MM.1S (cell line): ENCODE data around the gene FAM131A.

ENCODE experiments used
- DNase-seq: peaks from one replicate; pipeline ENCODE4 v3.0.0-alpha.2; 2015
- H2AFZ ChIP-seq: fragments of 300-600 bp; sonication (generic); 2 replicates; pipeline ENCODE4 v1.6.0; 2016; ENCODE audit warnings: antibody characterized with exemption, low read length
- H3F3A ChIP-seq: fragments of 300-600 bp; sonication (generic); 2 replicates; pipeline ENCODE4 v1.6.1; 2016; ENCODE audit warnings: mild to moderate bottlenecking, antibody characterized with exemption, low read length, moderate library complexity, mixed read lengths; ENCODE audit not compliant: insufficient read depth
- H3K27ac ChIP-seq: fragments of 300-600 bp; sonication (generic); 2 replicates; pipeline ENCODE4 v1.5.1; 2016; ENCODE audit warnings: mild to moderate bottlenecking, low read length
- H3K27me3 ChIP-seq: fragments of 300-600 bp; sonication (generic); replicated peaks from 2 replicates; pipeline ENCODE4 v1.6.0; 2016; ENCODE audit warnings: low read length; ENCODE audit not compliant: insufficient read depth
- H3K36me3 ChIP-seq: fragments of 300-600 bp; sonication (generic); replicated peaks from 2 replicates; pipeline ENCODE4 v1.6.1; 2016; ENCODE audit warnings: mild to moderate bottlenecking, low read length, mixed read lengths; ENCODE audit not compliant: insufficient read depth
- H3K4me1 ChIP-seq: fragments of 300-600 bp; sonication (generic); 2 replicates; pipeline ENCODE4 v1.6.1; 2016; ENCODE audit warnings: low read length, mixed read lengths
- H3K4me2 ChIP-seq: fragments of 300-600 bp; sonication (generic); 2 replicates; pipeline ENCODE4 v1.6.0; 2016; ENCODE audit warnings: low read depth, low read length
- H3K4me3 ChIP-seq: fragments of 300-600 bp; sonication (generic); 2 replicates; pipeline ENCODE4 v1.5.1; 2016; ENCODE audit warnings: low read length, mixed read lengths
- H3K79me2 ChIP-seq: fragments of 300-600 bp; sonication (generic); 2 replicates; pipeline ENCODE4 v1.6.1; 2016; ENCODE audit warnings: mixed run types, low read length, mixed read lengths
- H3K9ac ChIP-seq: fragments of 300-600 bp; sonication (generic); 2 replicates; pipeline ENCODE4 v1.6.1; 2016; ENCODE audit warnings: low read length, mixed read lengths
- H3K9me2 ChIP-seq: fragments of 300-600 bp; sonication (generic); replicated peaks from 2 replicates; pipeline ENCODE4 v1.6.1; 2016; ENCODE audit warnings: mild to moderate bottlenecking, low read length, mixed read lengths; ENCODE audit not compliant: insufficient read depth
- H3K9me3 ChIP-seq: fragments of 300-600 bp; sonication (generic); replicated peaks from 2 replicates; pipeline ENCODE4 v1.6.1; 2016; ENCODE audit warnings: mild to moderate bottlenecking, low read length, mixed read lengths; ENCODE audit not compliant: insufficient read depth
- H4K20me1 ChIP-seq: fragments of 300-600 bp; sonication (generic); 2 replicates; pipeline ENCODE4 v1.6.1; 2016; ENCODE audit warnings: mild to moderate bottlenecking, low read length, moderate library complexity, mixed read lengths; ENCODE audit not compliant: insufficient read depth
- EZH2 ChIP-seq: fragments of 300-600 bp; sonication (generic); optimal IDR thresholded peaks from 2 replicates; pipeline ENCODE3; 2017; ENCODE audit warnings: low read depth, mild to moderate bottlenecking, antibody characterized with exemption, low read length, mixed read lengths
- EZH2phosphoT487 ChIP-seq: fragments of 300-600 bp; sonication (generic); IDR thresholded peaks from 2 replicates; pipeline ENCODE4 v1.6.1; 2018; ENCODE audit warnings: antibody characterized with exemption, low read length
- TF ChIP-seq, protein P1 (sequence below): fragments of 300-600 bp; sonication (generic); IDR thresholded peaks from 2 replicates; pipeline ENCODE4 v1.5.1; 2016; ENCODE audit warnings: antibody characterized with exemption, low read length, mixed read lengths

Gene FAM131A

GRCh38 chr3:184357248-184358123, 20.1 kb downstream of the FAM131A start:
- no peaks in the 10 kb centered on the region for H4K20me1 ChIP-seq

GRCh38 chr3:184358124-184358767, 20.8 kb downstream of the FAM131A start:
- Histone ChIP-seq H2AFZ (no peak overlapping the region), H3K79me2 (peaks cover 5% of the 10 kb centered on the region)

More at GRCh38 chr3:184357248-184358123, 20.1 kb downstream of the FAM131A start:
- H3K79me2 ChIP-seq: peaks cover 5% of the 10 kb centered on the region; the same call in 1 of the 2 replicates
- no peak overlapping the region for H3K4me2 ChIP-seq
- TF ChIP-seq EZH2phosphoT487 (no peak), EZH2 (no peak)
- TF ChIP-seq, protein P1, sequence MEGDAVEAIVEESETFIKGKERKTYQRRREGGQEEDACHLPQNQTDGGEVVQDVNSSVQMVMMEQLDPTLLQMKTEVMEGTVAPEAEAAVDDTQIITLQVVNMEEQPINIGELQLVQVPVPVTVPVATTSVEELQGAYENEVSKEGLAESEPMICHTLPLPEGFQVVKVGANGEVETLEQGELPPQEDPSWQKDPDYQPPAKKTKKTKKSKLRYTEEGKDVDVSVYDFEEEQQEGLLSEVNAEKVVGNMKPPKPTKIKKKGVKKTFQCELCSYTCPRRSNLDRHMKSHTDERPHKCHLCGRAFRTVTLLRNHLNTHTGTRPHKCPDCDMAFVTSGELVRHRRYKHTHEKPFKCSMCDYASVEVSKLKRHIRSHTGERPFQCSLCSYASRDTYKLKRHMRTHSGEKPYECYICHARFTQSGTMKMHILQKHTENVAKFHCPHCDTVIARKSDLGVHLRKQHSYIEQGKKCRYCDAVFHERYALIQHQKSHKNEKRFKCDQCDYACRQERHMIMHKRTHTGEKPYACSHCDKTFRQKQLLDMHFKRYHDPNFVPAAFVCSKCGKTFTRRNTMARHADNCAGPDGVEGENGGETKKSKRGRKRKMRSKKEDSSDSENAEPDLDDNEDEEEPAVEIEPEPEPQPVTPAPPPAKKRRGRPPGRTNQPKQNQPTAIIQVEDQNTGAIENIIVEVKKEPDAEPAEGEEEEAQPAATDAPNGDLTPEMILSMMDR: no peak
- DNase-seq: no peak
- no peaks in the 10 kb centered on the region for H3K36me3 ChIP-seq
- H2AFZ ChIP-seq: no peak overlapping the region
- no peaks in the 10 kb centered on the region for H3K9me2 ChIP-seq
- H3K27me3 ChIP-seq: no peaks in the 10 kb centered on the region
- H3K4me3 ChIP-seq: no peak overlapping the region
- H3K9ac ChIP-seq: no peak overlapping the region
- no peak overlapping the region for H3K27ac ChIP-seq
- no peaks in the 10 kb centered on the region for H3K9me3 ChIP-seq
- H3K4me1 ChIP-seq: no peaks in the 10 kb centered on the region
- H3F3A ChIP-seq: peaks cover 9% of the 10 kb centered on the region

DNA sequence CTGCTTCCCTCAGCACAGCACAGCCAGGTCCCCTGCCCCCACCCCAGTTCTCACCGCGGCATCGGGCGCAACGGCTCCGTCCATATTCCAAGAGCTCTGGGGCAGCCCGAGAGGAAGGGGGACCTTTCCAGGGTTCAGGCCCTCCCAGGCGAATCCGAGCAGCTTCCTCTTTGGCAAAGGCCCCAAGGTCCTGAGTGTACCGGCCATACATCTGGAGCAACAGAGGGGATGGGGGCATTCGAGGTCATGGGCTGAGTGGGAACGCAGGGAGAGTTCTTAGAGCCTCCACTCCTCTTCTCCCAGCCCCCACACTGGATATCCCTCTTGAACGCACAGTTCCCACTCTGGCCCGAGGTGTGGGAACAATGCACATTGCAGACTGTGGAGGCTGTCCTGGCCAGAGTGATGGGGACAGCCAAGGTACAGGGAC, 21.5 kb downstream of the FAM131A start:
- no peak overlapping the region for H3K4me2 ChIP-seq
- H2AFZ ChIP-seq: no peak overlapping the region
- DNase-seq: no peak

More at GRCh38 chr3:184358124-184358767, 20.8 kb downstream of the FAM131A start:
- no peaks in the 10 kb centered on the region for H3K9me3 ChIP-seq
- H3K36me3 ChIP-seq: no peaks in the 10 kb centered on the region
- no peak for DNase-seq
- no peak overlapping the region for H3K4me3 ChIP-seq
- TF ChIP-seq, protein P1: no peak
- no peak for TF ChIP-seq EZH2phosphoT487
- no peak for TF ChIP-seq EZH2
- H3K4me1 ChIP-seq: no peaks in the 10 kb centered on the region
- peaks cover 14% of the 10 kb centered on the region for H3F3A ChIP-seq
- H3K27me3 ChIP-seq: no peaks in the 10 kb centered on the region
- H3K27ac ChIP-seq: no peak overlapping the region
- H3K4me2 ChIP-seq: no peak overlapping the region
- H3K9me2 ChIP-seq: no peaks in the 10 kb centered on the region
- H3K9ac ChIP-seq: no peak overlapping the region
- no peaks in the 10 kb centered on the region for H4K20me1 ChIP-seq

More for the DNA sequence above, 21.5 kb downstream of the FAM131A start:
- TF ChIP-seq EZH2phosphoT487: no peak
- no peak for TF ChIP-seq EZH2
- TF ChIP-seq, protein P1: no peak
- no peaks in the 10 kb centered on the region for H3K36me3 ChIP-seq
- no peak overlapping the region for H3K9ac ChIP-seq
- H3K27me3 ChIP-seq: no peaks in the 10 kb centered on the region
- H4K20me1 ChIP-seq: no peaks in the 10 kb centered on the region
- no peaks in the 10 kb centered on the region for H3K4me1 ChIP-seq
- H3K4me3 ChIP-seq: no peak overlapping the region
- no peaks in the 10 kb centered on the region for H3K9me3 ChIP-seq
- no peak overlapping the region for H3K27ac ChIP-seq
- H3K79me2 ChIP-seq: peaks cover 12% of the 10 kb centered on the region
- no peaks in the 10 kb centered on the region for H3K9me2 ChIP-seq
- peaks cover 14% of the 10 kb centered on the region for H3F3A ChIP-seq
